ENCODE measurements around the gene CNTNAP2.

CNTNAP2 gene

DNA sequence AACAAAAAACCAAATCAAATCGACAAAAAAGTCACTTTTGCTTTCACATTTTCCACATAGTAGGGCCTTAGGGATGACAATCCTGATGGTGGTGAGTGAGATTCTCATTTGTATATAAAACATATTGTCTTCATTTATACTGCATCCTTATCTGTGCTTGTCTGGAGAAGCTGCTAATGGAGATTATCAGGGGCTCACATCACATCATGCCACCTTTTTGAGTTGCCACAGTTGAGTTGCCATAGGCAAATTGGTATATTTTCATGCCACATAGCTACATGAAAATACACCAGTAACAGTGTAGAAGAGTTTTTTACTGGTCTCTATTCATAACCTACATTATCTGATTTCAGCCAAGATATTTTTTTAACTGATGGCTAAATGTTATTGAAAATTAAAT is 85.3 kb downstream of the CNTNAP2 start:
- H3K27ac ChIP-seq, result no peak overlapping the region
- TF ChIP-seq, protein P1, sequence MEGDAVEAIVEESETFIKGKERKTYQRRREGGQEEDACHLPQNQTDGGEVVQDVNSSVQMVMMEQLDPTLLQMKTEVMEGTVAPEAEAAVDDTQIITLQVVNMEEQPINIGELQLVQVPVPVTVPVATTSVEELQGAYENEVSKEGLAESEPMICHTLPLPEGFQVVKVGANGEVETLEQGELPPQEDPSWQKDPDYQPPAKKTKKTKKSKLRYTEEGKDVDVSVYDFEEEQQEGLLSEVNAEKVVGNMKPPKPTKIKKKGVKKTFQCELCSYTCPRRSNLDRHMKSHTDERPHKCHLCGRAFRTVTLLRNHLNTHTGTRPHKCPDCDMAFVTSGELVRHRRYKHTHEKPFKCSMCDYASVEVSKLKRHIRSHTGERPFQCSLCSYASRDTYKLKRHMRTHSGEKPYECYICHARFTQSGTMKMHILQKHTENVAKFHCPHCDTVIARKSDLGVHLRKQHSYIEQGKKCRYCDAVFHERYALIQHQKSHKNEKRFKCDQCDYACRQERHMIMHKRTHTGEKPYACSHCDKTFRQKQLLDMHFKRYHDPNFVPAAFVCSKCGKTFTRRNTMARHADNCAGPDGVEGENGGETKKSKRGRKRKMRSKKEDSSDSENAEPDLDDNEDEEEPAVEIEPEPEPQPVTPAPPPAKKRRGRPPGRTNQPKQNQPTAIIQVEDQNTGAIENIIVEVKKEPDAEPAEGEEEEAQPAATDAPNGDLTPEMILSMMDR (conservative IDR thresholded peaks at IDR 0.05), result no peak

DNA sequence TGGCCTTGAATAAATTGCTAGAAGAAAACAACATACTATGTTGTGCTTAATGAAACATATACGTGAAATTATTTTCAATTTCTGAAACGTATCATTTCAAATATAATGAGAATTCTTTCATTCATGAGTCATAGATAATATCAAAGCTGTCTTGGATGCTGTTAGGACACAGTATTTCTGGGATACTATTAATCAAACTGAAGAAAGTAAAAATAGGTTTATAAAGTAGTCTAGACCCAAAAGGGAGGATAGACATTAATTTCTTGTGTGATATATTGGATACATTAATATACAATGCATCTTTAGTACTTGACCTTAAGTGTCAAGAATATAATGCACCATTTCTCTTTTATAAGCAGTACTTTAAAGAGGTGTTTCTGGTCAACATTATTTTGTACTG is 89.7 kb downstream of the CNTNAP2 start:
- no peak overlapping the region for H3K27ac ChIP-seq
- TF ChIP-seq, protein P1 (conservative IDR thresholded peaks at IDR 0.05), result no peak

DNA sequence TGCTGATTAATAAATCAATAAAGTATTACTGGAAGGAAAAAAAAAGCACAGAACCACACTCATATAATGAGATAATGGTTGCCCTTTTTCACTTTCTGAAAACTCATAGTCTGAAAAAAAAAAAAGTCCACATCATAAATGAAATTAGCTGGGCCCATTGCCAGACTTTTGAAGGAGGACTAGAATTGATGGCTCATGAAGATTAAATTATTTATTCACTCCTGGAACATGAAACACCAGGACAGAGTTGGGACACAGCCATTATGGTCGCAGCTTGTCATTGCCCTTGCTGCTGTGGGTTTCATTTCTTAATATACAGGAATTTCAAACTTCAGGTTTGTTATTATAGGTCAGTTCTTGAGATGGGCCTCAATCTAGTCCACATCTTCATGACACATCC is 91.9 kb downstream of the CNTNAP2 start:
- H3K27ac ChIP-seq, result no peak overlapping the region
- TF ChIP-seq, protein P1 (conservative IDR thresholded peaks at IDR 0.05), result no peak

DNA sequence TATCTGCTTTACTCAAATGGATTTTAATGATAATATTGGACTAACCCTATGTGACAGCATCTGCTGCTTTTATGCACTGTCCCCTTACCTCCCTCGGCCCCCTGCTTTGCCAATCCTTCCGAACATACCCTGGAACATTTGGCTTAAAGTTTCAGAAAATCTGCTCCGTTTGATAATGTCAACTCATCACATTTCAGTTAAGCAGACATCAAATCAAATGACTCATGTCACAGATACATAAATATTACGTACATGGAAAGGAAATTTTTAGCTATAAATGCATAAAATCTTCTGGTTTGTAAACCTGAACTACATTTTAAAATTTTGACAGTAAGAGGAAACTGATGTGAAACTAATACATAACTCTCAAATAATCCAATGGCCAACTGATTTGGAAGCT is 98.2 kb downstream of the CNTNAP2 start:
- TF ChIP-seq, protein P1 (conservative IDR thresholded peaks at IDR 0.05), result no peak
- H3K27ac ChIP-seq, result no peak overlapping the region

DNA sequence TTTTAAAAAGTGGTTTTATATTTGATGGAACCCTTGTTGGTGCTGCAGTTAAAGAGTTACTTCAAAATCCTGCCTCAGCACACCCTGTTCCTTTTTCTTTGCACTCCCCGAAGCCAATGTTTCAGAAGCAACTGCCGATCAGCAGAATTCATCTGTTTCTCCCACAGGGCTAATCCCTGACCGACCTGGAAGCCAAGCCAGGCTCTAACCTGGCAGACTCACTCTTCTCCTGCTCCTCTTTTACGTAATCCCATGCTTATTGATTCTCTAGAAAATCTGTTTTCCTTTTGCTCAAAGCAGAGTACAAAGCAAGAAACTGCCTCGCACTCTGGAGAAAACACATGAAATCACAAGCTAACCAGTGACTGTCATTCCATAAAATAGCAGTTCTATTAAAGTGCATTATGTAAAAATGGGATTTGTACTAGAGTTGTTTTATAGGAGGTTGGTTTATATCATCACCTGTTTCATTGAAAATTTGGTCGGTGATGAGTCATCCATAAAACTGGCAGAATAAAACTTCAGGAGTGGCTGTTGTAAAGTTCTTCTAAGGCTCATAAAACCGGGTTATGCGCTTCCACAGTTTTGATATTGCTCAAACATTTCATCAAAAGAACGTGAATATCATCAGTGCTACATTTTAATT is 99.9 kb downstream of the CNTNAP2 start:
- H3K27ac ChIP-seq, result no peak overlapping the region

DNA sequence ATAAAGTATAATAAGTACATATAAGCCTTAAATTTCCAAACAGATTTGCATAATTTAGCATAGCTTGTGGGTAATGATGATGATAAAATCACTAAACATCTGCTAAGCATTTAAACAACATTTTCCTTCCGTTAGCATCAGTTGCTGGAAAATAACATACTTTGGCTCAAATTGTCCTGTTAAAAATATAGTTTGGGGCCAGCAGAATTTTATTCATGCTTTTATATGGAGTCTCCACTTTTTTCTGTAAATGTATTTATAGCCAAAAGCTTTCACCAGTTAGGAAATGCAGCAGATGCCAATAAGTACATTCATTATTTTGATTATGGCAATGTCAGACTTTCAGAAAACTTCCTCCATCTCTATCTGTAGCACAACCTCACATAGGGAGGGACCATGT is 107.2 kb downstream of the CNTNAP2 start:
- no peak overlapping the region for H3K27ac ChIP-seq
- TF ChIP-seq, protein P1 (conservative IDR thresholded peaks at IDR 0.05), result no peak

More for the DNA sequence above, 99.9 kb downstream of the CNTNAP2 start:
- TF ChIP-seq, protein P1 (conservative IDR thresholded peaks at IDR 0.05), result no peak

DNA sequence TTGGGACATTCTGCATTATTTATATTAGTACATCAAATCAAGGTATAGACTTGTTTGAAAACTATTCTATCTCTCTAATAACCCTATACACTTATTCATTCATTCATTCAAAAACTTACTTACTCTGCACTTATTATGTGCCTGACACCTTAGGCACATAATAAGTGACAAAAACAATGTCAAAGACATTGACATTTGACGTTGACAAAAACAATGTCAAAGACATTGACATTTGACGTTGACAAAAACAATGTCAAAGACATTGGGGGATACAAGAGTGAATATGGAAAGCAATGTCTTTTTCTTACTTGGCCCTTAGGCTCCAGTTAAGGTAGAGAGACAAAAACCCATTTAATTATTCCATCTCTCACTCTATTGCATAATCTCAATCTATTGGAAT is 116.0 kb downstream of the CNTNAP2 start:
- TF ChIP-seq, protein P1 (conservative IDR thresholded peaks at IDR 0.05), result no peak
- no peak overlapping the region for H3K27ac ChIP-seq

Data from VCaP (cell line).